HepG2 (cell line): ENCODE results near the gene DYNC2LI1. TPM values are rescaled to one million over a fixed set of nuclear protein-coding genes. Genes with fewer than 3 reads are reported as not detected.

Source experiments
- ARID3A ChIP-seq: IDR thresholded peaks from 2 replicates; pipeline ENCODE4 v1.6.1; 2012; ENCODE audit warnings: low read depth, low read length, improper control_type of control experiment
- ASH2L ChIP-seq: fragments of 300-600, 200-600 bp; sonication (generic); IDR thresholded peaks from 2 replicates; pipeline ENCODE4 v1.7.0; 2017; ENCODE audit warnings: low read depth, mild to moderate bottlenecking, moderate library complexity, mixed read lengths, low read length; ENCODE audit not compliant: insufficient read length
- CREM ChIP-seq, 2 experiments: sonication (generic) in 1 of 2; formaldehyde crosslinking in 1 of 2; IDR thresholded peaks; 2 replicates each; pipeline versions ENCODE4 v1.4.0 to v1.6.1; 2016 to 2020; ENCODE audit warnings: antibody characterized with exemption in 1 of 2, mild to moderate bottlenecking in 1 of 2, missing genetic modification reagents in 1 of 2
- ELF1 ChIP-seq: sonication (generic); formaldehyde crosslinking; IDR thresholded peaks from 2 replicates; pipeline ENCODE4 v1.4.0; 2020; ENCODE audit warnings: missing genetic modification reagents
- FOXK1 ChIP-seq: sonication (generic); formaldehyde crosslinking; IDR thresholded peaks from 2 replicates; pipeline ENCODE4 v1.4.0; 2020; ENCODE audit warnings: low read depth, missing genetic modification reagents, borderline replicate concordance
- HOMEZ ChIP-seq: IDR thresholded peaks from 2 replicates; pipeline ENCODE4 v1.6.1; 2016; ENCODE audit warnings: low read depth
- JUN ChIP-seq: sonication (generic); formaldehyde crosslinking; IDR thresholded peaks from 2 replicates; pipeline ENCODE4 v1.4.0; 2020; ENCODE audit warnings: mild to moderate bottlenecking, missing genetic modification reagents
- JUND ChIP-seq: sonication (generic); formaldehyde crosslinking; IDR thresholded peaks from 2 replicates; pipeline ENCODE4 v1.8.0; 2022; ENCODE audit warnings: mild to moderate bottlenecking, missing genetic modification reagents
- MIER3 ChIP-seq: IDR thresholded peaks from 2 replicates; pipeline ENCODE4 v1.6.1; 2016; ENCODE audit warnings: missing compliant biosample characterization, borderline replicate concordance
- PBX2 ChIP-seq: IDR thresholded peaks from 2 replicates; pipeline ENCODE4 v1.6.1; 2016; ENCODE audit warnings: control low read depth
- SRY ChIP-seq: sonication (generic); formaldehyde crosslinking; IDR thresholded peaks from 2 replicates; pipeline ENCODE4 v1.8.0; 2022; ENCODE audit warnings: mild to moderate bottlenecking, missing genetic modification reagents
- TBX2 ChIP-seq: sonication (generic); formaldehyde crosslinking; IDR thresholded peaks from 2 replicates; pipeline ENCODE4 v1.5.0; 2020; ENCODE audit warnings: missing genetic modification reagents, mild to moderate bottlenecking, borderline replicate concordance
- TCF7 ChIP-seq: sonication (generic); IDR thresholded peaks from 2 replicates; pipeline ENCODE4 v1.6.1; 2016; ENCODE audit warnings: antibody characterized with exemption, low read depth
- TFDP2 ChIP-seq: sonication (generic); formaldehyde crosslinking; IDR thresholded peaks from 2 replicates; pipeline ENCODE4 v1.4.0; 2020; ENCODE audit warnings: missing genetic modification reagents
- ZIK1 ChIP-seq: sonication (generic); formaldehyde crosslinking; IDR thresholded peaks from 2 replicates; pipeline ENCODE4 v1.5.0; 2020; ENCODE audit warnings: mild to moderate bottlenecking, low read depth, missing genetic modification reagents, borderline replicate concordance
- ZNF20 ChIP-seq: sonication (generic); formaldehyde crosslinking; IDR thresholded peaks from 2 replicates; pipeline ENCODE4 v1.4.0; 2020; ENCODE audit warnings: mild to moderate bottlenecking, moderate library complexity, missing genetic modification reagents
- ZNF30 ChIP-seq: sonication (generic); formaldehyde crosslinking; IDR thresholded peaks from 2 replicates; pipeline ENCODE4 v1.5.0; 2020; ENCODE audit warnings: mild to moderate bottlenecking, missing genetic modification reagents
- ZNF33B ChIP-seq: sonication (generic); formaldehyde crosslinking; IDR thresholded peaks from 2 replicates; pipeline ENCODE4 v1.5.1; 2020; ENCODE audit warnings: mild to moderate bottlenecking, missing genetic modification reagents
- ZNF574 ChIP-seq: sonication (generic); formaldehyde crosslinking; IDR thresholded peaks from 2 replicates; pipeline ENCODE4 v1.4.0; 2020; ENCODE audit warnings: missing genetic modification reagents
- ZNF589 ChIP-seq: sonication (generic); formaldehyde crosslinking; conservative IDR thresholded peaks from 2 replicates; pipeline ENCODE4 v1.8.0; 2022; ENCODE audit warnings: mild to moderate bottlenecking, moderate library complexity, missing genetic modification reagents
- ZNF644 ChIP-seq: IDR thresholded peaks from 2 replicates; pipeline ENCODE4 v1.6.1; 2016; ENCODE audit warnings: low read depth
- ZZZ3 ChIP-seq: sonication (generic); formaldehyde crosslinking; IDR thresholded peaks from 2 replicates; pipeline ENCODE4 v1.4.0; 2020; ENCODE audit warnings: missing genetic modification reagents, mild to moderate bottlenecking, borderline replicate concordance
- polyA plus RNA-seq, 8 experiments: library from polyadenylated mRNA; depleted of rRNA in 3 of 8; stranded (reverse) in 7 of 8; unstranded in 1 of 8; fragments of >200 nt; fragmentation: Illumina TruSeq in 4 of 8; extraction: Trizol in 4 of 8; gene quantifications; 2 replicates each; pipeline versions ENCODE4 v1.2.1 to v1.2.3, GENCODE V29; 2011 to 2016; ENCODE audit warnings: low read depth in 4 of 8, missing spikeins in 1 of 8, mixed read lengths in 1 of 8; ENCODE audit not compliant: insufficient read depth in 1 of 8
- total RNA-seq, 5 experiments: library from RNA; depleted of rRNA; stranded (reverse); fragments of >200 nt; fragmentation: Illumina TruSeq; extraction: Trizol; gene quantifications; 2 replicates each; pipeline ENCODE4 v1.2.3, GENCODE V29; 2016; ENCODE audit warnings: low read depth in 1 of 5

The DYNC2LI1 gene
- total and polyA plus RNA-seq, 2 of the 13 experiments (the other 11 are each of a cell fraction or from before 2014, with no cell fraction given) = 16.9 to 23.2 TPM

GRCh38 chr2:43838560-43839267, 64.9 kb downstream of the DYNC2LI1 start, which contains the start of the genes ABCG5 and ABCG8 (continued):
- TF ChIP-seq ZNF574 (CRISPR knock-in tag) (peak; percentile 67), JUN (no peak), ZNF20 (CRISPR knock-in tag) (no peak), TFDP2 (CRISPR knock-in tag) (no peak), ZNF30 (no peak), FOXK1 (CRISPR knock-in tag) (peak; percentile 19; the same call in 1 of the 2 replicates), ELF1 (CRISPR knock-in tag) (peak; percentile 9; the same call in 1 of the 2 replicates), CREM (IDR thresholded peaks at IDR 0.05) (no peak), CREM (CRISPR knock-in tag; IDR thresholded peaks at IDR 0.05) (no peak), ARID3A (no peak), ZNF644 (CRISPR knock-in tag) (no peak), TBX2 (CRISPR knock-in tag) (peak; percentile 52; the same call in 1 of the 2 replicates), ZNF589 (CRISPR knock-in tag) (no peak), PBX2 (CRISPR knock-in tag) (no peak), ZZZ3 (CRISPR knock-in tag) (no peak), SRY (CRISPR knock-in tag) (no peak), ZNF33B (CRISPR knock-in tag) (no peak), ZIK1 (CRISPR knock-in tag) (peak; percentile 84; the same call in 1 of the 2 replicates), HOMEZ (CRISPR knock-in tag) (no peak), ASH2L (peak; percentile 61), JUND (no peak; the same call in 1 of the 2 replicates), MIER3 (CRISPR knock-in tag) (no peak; the same call in 1 of the 2 replicates), TCF7 (no peak)
